HepG2 (cell line): ENCODE data around the gene LENG1. TPM values are rescaled to one million over a fixed set of nuclear protein-coding genes. Genes with fewer than 3 reads are reported as not detected.

ENCODE experiments used
- HIC2 ChIP-seq: sonication (generic); formaldehyde crosslinking; IDR thresholded peaks from 2 replicates; pipeline ENCODE4 v1.9.0; 2022; ENCODE audit warnings: low read depth, missing genetic modification reagents
- HIVEP1 ChIP-seq: sonication (generic); formaldehyde crosslinking; IDR thresholded peaks from 2 replicates; pipeline ENCODE4 v1.4.0; 2020; ENCODE audit warnings: mild to moderate bottlenecking, missing genetic modification reagents
- KAT8 ChIP-seq: IDR thresholded peaks from 2 replicates; pipeline ENCODE4 v1.6.1; 2016; ENCODE audit warnings: missing genetic modification reagents, missing compliant biosample characterization
- MYC ChIP-seq: sonication (generic); formaldehyde crosslinking; IDR thresholded peaks from 2 replicates; pipeline ENCODE4 v1.9.0; 2021; ENCODE audit warnings: missing genetic modification reagents, borderline replicate concordance
- NCOA5 ChIP-seq: sonication (generic); formaldehyde crosslinking; IDR thresholded peaks from 2 replicates; pipeline ENCODE4 v1.4.0; 2020; ENCODE audit warnings: missing genetic modification reagents
- PAF1 ChIP-seq: IDR thresholded peaks from 2 replicates; pipeline ENCODE4 v1.6.1; 2016; ENCODE audit warnings: missing genetic modification reagents, missing compliant biosample characterization
- PHF8 ChIP-seq: sonication (generic); formaldehyde crosslinking; IDR thresholded peaks from 2 replicates; pipeline ENCODE4 v1.5.0; 2020; ENCODE audit warnings: missing genetic modification reagents
- SMYD3 ChIP-seq: sonication (generic); formaldehyde crosslinking; IDR thresholded peaks from 2 replicates; pipeline ENCODE4 v1.8.1; 2023; ENCODE audit warnings: mild to moderate bottlenecking, missing genetic modification reagents
- TARDBP ChIP-seq: sonication (generic); formaldehyde crosslinking; IDR thresholded peaks from 2 replicates; pipeline ENCODE4 v1.8.0; 2022; ENCODE audit warnings: mild to moderate bottlenecking, missing genetic modification reagents
- TCF12 ChIP-seq, 2 experiments: fragments of 450-650 bp in 1 of 2; sonication (generic) in 1 of 2; formaldehyde crosslinking in 1 of 2; IDR thresholded peaks; 2 replicates each; pipeline versions ENCODE4 v1.6.1 to v1.8.0; 2017 to 2022; ENCODE audit warnings: antibody characterized with exemption in 1 of 2, mild to moderate bottlenecking in 1 of 2, missing genetic modification reagents in 1 of 2, moderate library complexity in 1 of 2
- TEAD3 ChIP-seq: optimal IDR thresholded peaks from 2 replicates; pipeline ENCODE3; 2016; ENCODE audit warnings: borderline replicate concordance
- TGIF2 ChIP-seq: IDR thresholded peaks from 2 replicates; pipeline ENCODE4 v1.6.1; 2016; ENCODE audit warnings: control low read depth, missing compliant biosample characterization
- THYN1 ChIP-seq: sonication (generic); formaldehyde crosslinking; IDR thresholded peaks from 2 replicates; pipeline ENCODE4 v1.8.1; 2023; ENCODE audit warnings: low read depth, mild to moderate bottlenecking, moderate library complexity, missing genetic modification reagents, borderline replicate concordance
- UBTF ChIP-seq: sonication (generic); formaldehyde crosslinking; IDR thresholded peaks from 2 replicates; pipeline ENCODE4 v1.4.0; 2020; ENCODE audit warnings: mild to moderate bottlenecking, missing genetic modification reagents
- ZBTB7A ChIP-seq: sonication (generic); formaldehyde crosslinking; IDR thresholded peaks from 2 replicates; pipeline ENCODE4 v1.8.0; 2022; ENCODE audit warnings: mild to moderate bottlenecking, missing genetic modification reagents
- ZFAT ChIP-seq: sonication (generic); formaldehyde crosslinking; conservative IDR thresholded peaks from 2 replicates; pipeline ENCODE4 v1.8.1; 2023; ENCODE audit warnings: missing genetic modification reagents, inconsistent platforms
- ZFP41 ChIP-seq: sonication (generic); formaldehyde crosslinking; IDR thresholded peaks from 2 replicates; pipeline ENCODE4 v1.4.0; 2020; ENCODE audit warnings: mild to moderate bottlenecking, missing genetic modification reagents, borderline replicate concordance
- ZNF331 ChIP-seq: sonication (generic); formaldehyde crosslinking; IDR thresholded peaks from 2 replicates; pipeline ENCODE4 v1.4.0; 2020; ENCODE audit warnings: missing genetic modification reagents
- ZNF343 ChIP-seq: sonication (generic); formaldehyde crosslinking; IDR thresholded peaks from 2 replicates; pipeline ENCODE4 v1.4.0; 2020; ENCODE audit warnings: mild to moderate bottlenecking, missing genetic modification reagents
- ZNF460 ChIP-seq: sonication (generic); formaldehyde crosslinking; IDR thresholded peaks from 2 replicates; pipeline ENCODE4 v1.5.1; 2020; ENCODE audit warnings: missing genetic modification reagents, mild to moderate bottlenecking, borderline replicate concordance
- ZNF644 ChIP-seq: IDR thresholded peaks from 2 replicates; pipeline ENCODE4 v1.6.1; 2016; ENCODE audit warnings: low read depth
- polyA plus RNA-seq, 8 experiments: library from polyadenylated mRNA; depleted of rRNA in 3 of 8; stranded (reverse) in 7 of 8; unstranded in 1 of 8; fragments of >200 nt; fragmentation: Illumina TruSeq in 4 of 8; extraction: Trizol in 4 of 8; gene quantifications; 2 replicates each; pipeline versions ENCODE4 v1.2.1 to v1.2.3, GENCODE V29; 2011 to 2016; ENCODE audit warnings: low read depth in 4 of 8, missing spikeins in 1 of 8, mixed read lengths in 1 of 8; ENCODE audit not compliant: insufficient read depth in 1 of 8
- total RNA-seq, 5 experiments: library from RNA; depleted of rRNA; stranded (reverse); fragments of >200 nt; fragmentation: Illumina TruSeq; extraction: Trizol; gene quantifications; 2 replicates each; pipeline ENCODE4 v1.2.3, GENCODE V29; 2016; ENCODE audit warnings: low read depth in 1 of 5
- TF ChIP-seq, protein P1 (sequence below): IDR thresholded peaks from 2 replicates; pipeline ENCODE4 v1.6.1; 2016; ENCODE audit warnings: missing genetic modification reagents, missing compliant biosample characterization

The LENG1 gene
- total and polyA plus RNA-seq, 2 of the 13 experiments (the other 11 are each of a cell fraction or from before 2014, with no cell fraction given), result 1.8 to 3.8 TPM

DNA sequence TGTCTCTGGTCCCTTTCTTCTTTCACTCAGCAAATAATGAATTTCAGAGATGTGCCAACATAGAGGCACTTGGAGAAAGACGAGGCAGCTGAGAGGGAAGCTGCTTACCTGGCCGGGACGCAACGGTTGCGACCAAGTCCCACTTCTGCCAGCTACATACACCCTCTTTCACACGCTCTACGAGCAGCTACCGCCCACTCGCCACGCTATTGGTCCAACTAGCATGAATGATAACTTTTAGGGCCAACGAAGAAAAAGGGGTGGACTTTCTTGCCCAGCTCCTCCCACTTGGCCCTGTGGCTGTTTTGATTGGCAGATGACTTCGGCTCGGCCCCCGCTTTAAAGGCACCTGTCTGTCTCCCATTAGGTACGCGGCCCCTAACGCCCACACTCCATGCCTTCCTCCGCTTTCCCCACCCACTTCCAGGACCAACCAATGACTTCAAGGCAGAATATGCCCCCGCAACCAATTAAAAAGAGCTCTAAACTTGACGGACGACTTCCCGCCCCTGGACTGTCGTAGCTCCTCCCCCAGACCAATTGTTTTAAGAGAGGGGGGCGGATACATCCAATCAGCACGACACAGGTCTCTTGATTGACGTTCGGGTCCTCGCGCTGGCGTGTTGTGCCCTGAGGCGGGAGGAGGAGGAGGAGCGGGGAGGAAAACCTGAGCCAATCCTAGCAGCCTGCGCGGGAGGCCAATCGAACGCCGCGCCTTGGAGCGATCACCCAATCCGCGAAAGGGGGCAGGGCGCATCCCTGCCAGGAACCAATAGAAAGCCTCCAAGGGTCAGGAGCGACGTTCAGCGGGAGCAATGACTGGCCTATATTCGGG, 22.4 kb downstream of the LENG1 start (continued):
- TF ChIP-seq MYC (no peak), PHF8 (CRISPR knock-in tag) (peak; percentile 58), ZFP41 (no peak), TEAD3 (CRISPR knock-in tag) (peak; percentile 7), KAT8 (CRISPR knock-in tag) (peak; percentile 64; the same call in 1 of the 2 replicates), ZNF331 (no peak), TCF12 (IDR thresholded peaks at IDR 0.05) (no peak), TCF12 (CRISPR knock-in tag; IDR thresholded peaks at IDR 0.05) (no peak), SMYD3 (no peak), UBTF (CRISPR knock-in tag) (0 out of 2 replicates have a peak, but pooled peaks have one; percentile 3), TGIF2 (CRISPR knock-in tag) (0 out of 2 replicates have a peak, but pooled peaks have one; percentile 31), HIVEP1 (CRISPR knock-in tag) (no peak), ZNF343 (CRISPR knock-in tag) (0 out of 2 replicates have a peak, but pooled peaks have one; percentile 52), ZNF460 (no peak), ZFAT (no peak), ZNF644 (CRISPR knock-in tag) (no peak), TARDBP (0 out of 2 replicates have a peak, but pooled peaks have one; percentile 24), HIC2 (no peak), PAF1 (CRISPR knock-in tag) (no peak), ZBTB7A (CRISPR knock-in tag) (no peak), NCOA5 (no peak), THYN1 (CRISPR knock-in tag) (no peak)
- TF ChIP-seq, protein P1, sequence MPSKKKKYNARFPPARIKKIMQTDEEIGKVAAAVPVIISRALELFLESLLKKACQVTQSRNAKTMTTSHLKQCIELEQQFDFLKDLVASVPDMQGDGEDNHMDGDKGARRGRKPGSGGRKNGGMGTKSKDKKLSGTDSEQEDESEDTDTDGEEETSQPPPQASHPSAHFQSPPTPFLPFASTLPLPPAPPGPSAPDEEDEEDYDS (CRISPR knock-in tag), result peak; percentile 81
